Liver (tissue), 9 donors: ENCODE results near the gene EIF4E. TPM values are rescaled to one million over a fixed set of nuclear protein-coding genes. Genes with fewer than 3 reads are reported as not detected.

ENCODE experiments used
- DNase-seq: peaks from one replicate; pipeline ENCODE4 v3.0.0-alpha.2; 2017; ENCODE audit warnings: low spot score
- H3K27ac ChIP-seq, 2 donors: one replicate each; pipeline ENCODE4 v1.7.0; 2013; ENCODE audit warnings: inconsistent platforms in 2 of 2, low read length in 2 of 2, control low read depth in 1 of 2, low read depth in 1 of 2, mild to moderate bottlenecking in 1 of 2
- H3K27me3 ChIP-seq, 4 donors: one replicate each; pipeline versions ENCODE4 v1.6.1 to v1.7.0; 2013; ENCODE audit warnings: low read length in 3 of 4, inconsistent platforms in 1 of 4, mild to moderate bottlenecking in 1 of 4, moderate library complexity in 1 of 4; ENCODE audit not compliant: control insufficient read depth in 4 of 4, insufficient read depth in 4 of 4
- H3K36me3 ChIP-seq, 4 donors: one replicate each; pipeline versions ENCODE4 v1.6.1 to v1.7.0; 2013; ENCODE audit warnings: low read length in 3 of 4, mild to moderate bottlenecking in 3 of 4, low read depth in 1 of 4, moderate library complexity in 1 of 4; ENCODE audit not compliant: control insufficient read depth in 4 of 4, insufficient read depth in 3 of 4
- H3K4me1 ChIP-seq, 4 donors: one replicate each; pipeline versions ENCODE4 v1.6.1 to v1.7.0; 2013; ENCODE audit warnings: low read length in 3 of 4, mild to moderate bottlenecking in 3 of 4, moderate library complexity in 1 of 4; ENCODE audit not compliant: control insufficient read depth in 4 of 4, insufficient read depth in 4 of 4
- H3K4me3 ChIP-seq, 3 donors: one replicate each; pipeline versions ENCODE4 v1.6.1 to v1.7.0; 2013; ENCODE audit warnings: low read length in 3 of 3, control low read depth in 1 of 3, low read depth in 1 of 3, mild to moderate bottlenecking in 1 of 3
- H3K9ac ChIP-seq, 2 donors: one replicate each; pipeline ENCODE4 v1.7.0; 2013; ENCODE audit warnings: low read length in 2 of 2, mild to moderate bottlenecking in 2 of 2, moderate library complexity in 2 of 2, control low read depth in 1 of 2, low read depth in 1 of 2
- H3K9me3 ChIP-seq, 4 donors: one replicate each; pipeline versions ENCODE4 v1.6.1 to v1.7.0; 2013; ENCODE audit warnings: low read length in 3 of 4; ENCODE audit not compliant: control insufficient read depth in 4 of 4
- EGR1 ChIP-seq, 2 donors: IDR thresholded peaks; 2 replicates each; pipeline ENCODE4 v1.6.1; 2016 to 2018; ENCODE audit warnings: antibody characterized with exemption in 2 of 2, low read depth in 2 of 2
- FOXA1 ChIP-seq: IDR thresholded peaks from 2 replicates; pipeline ENCODE4 v1.6.1; 2016; ENCODE audit warnings: antibody characterized with exemption
- FOXA2 ChIP-seq: IDR thresholded peaks from 2 replicates; pipeline ENCODE4 v1.6.1; 2016; ENCODE audit warnings: antibody characterized with exemption
- GABPA ChIP-seq, 2 donors: IDR thresholded peaks in 1 of 2; conservative IDR thresholded peaks in 1 of 2; 2 replicates each; pipeline ENCODE4 v1.6.1; 2016; ENCODE audit warnings: antibody characterized with exemption in 2 of 2, mild to moderate bottlenecking in 1 of 2, moderate library complexity in 1 of 2
- HNF4A ChIP-seq, 2 donors: conservative IDR thresholded peaks; 2 replicates each; pipeline ENCODE4 v1.6.1; 2016; ENCODE audit warnings: antibody characterized with exemption in 2 of 2, mild to moderate bottlenecking in 2 of 2
- HNF4G ChIP-seq: IDR thresholded peaks from 2 replicates; pipeline ENCODE4 v1.6.1; 2016; ENCODE audit warnings: antibody characterized with exemption
- JUND ChIP-seq, 2 donors: IDR thresholded peaks; 2 replicates each; pipeline ENCODE4 v1.6.1; 2016; ENCODE audit warnings: antibody characterized with exemption in 2 of 2
- NR2F2 ChIP-seq: IDR thresholded peaks from 2 replicates; pipeline ENCODE4 v1.6.1; 2016; ENCODE audit warnings: antibody characterized with exemption
- RAD21 ChIP-seq, 2 donors: IDR thresholded peaks; 2 replicates each; pipeline ENCODE4 v1.6.1; 2016; ENCODE audit warnings: antibody characterized with exemption in 2 of 2, mild to moderate bottlenecking in 2 of 2
- RXRA ChIP-seq, 2 donors: IDR thresholded peaks; 2 replicates each; pipeline ENCODE4 v1.6.1; 2017 to 2018; ENCODE audit warnings: antibody characterized with exemption in 2 of 2, mild to moderate bottlenecking in 1 of 2
- SP1 ChIP-seq: IDR thresholded peaks from 2 replicates; pipeline ENCODE4 v1.6.1; 2018; ENCODE audit warnings: antibody characterized with exemption, mild to moderate bottlenecking
- TAF1 ChIP-seq: conservative IDR thresholded peaks from 2 replicates; pipeline ENCODE4 v1.6.1; 2016; ENCODE audit warnings: antibody characterized with exemption, mild to moderate bottlenecking
- YY1 ChIP-seq: IDR thresholded peaks from 2 replicates; pipeline ENCODE4 v1.6.1; 2016; ENCODE audit warnings: antibody characterized with exemption, mild to moderate bottlenecking
- WGBS: extraction: QIAGEN DNeasy Blood & Tissue Kit; methylation state at CpG from one replicate; pipeline ENCODE4 v1.1.7; 2013; 5-methylcytosine and 5-hydroxymethylcytosine counted together
- polyA plus RNA-seq, 2 donors: library from polyadenylated mRNA; stranded (reverse) in 1 of 2; unstranded in 1 of 2; fragments of 200-250 nt in 1 of 2; fragments of >200 nt in 1 of 2; fragmentation: Nextera tagmentation in 1 of 2; extraction: Ambion mirVana in 1 of 2; gene quantifications; one replicate each; pipeline versions ENCODE4 v1.2.1 to v1.2.3, GENCODE V29; 2013 to 2015
- total RNA-seq, 2 donors: library from RNA; depleted of rRNA; stranded (reverse); fragments of >200 nt; gene quantifications; one replicate each; pipeline ENCODE4 v1.2.3, GENCODE V29; 2014
- TF ChIP-seq, protein P1 (sequence below): IDR thresholded peaks from 2 replicates; pipeline ENCODE4 v1.6.1; 2016; ENCODE audit warnings: antibody characterized with exemption
- TF ChIP-seq, protein P2 (sequence below): IDR thresholded peaks from 2 replicates; pipeline ENCODE4 v1.6.1; 2016; ENCODE audit warnings: antibody characterized with exemption
- TF ChIP-seq, protein P3 (sequence below): IDR thresholded peaks from 2 replicates; pipeline ENCODE4 v1.6.1; 2016; ENCODE audit warnings: antibody characterized with exemption
- TF ChIP-seq, protein P4 (sequence below): fragments of 150-350 bp; IDR thresholded peaks from 2 replicates; pipeline ENCODE4 v1.5.1; 2017; ENCODE audit warnings: improper control_type of control experiment, low read depth, low read length; ENCODE audit not compliant: missing input control
- TF ChIP-seq, protein P5 (sequence below): IDR thresholded peaks from 2 replicates; pipeline ENCODE4 v1.6.1; 2016; ENCODE audit warnings: antibody characterized with exemption, mild to moderate bottlenecking
- donor health status: healthy.
- donor health status: healthy.
- donor health status: healthy.
- donor health status: healthy.
- donor health status: healthy.

Gene EIF4E
- total and polyA plus RNA-seq, 4 donors, result 32.0 to 64.6 (median 52.2) TPM

DNA sequence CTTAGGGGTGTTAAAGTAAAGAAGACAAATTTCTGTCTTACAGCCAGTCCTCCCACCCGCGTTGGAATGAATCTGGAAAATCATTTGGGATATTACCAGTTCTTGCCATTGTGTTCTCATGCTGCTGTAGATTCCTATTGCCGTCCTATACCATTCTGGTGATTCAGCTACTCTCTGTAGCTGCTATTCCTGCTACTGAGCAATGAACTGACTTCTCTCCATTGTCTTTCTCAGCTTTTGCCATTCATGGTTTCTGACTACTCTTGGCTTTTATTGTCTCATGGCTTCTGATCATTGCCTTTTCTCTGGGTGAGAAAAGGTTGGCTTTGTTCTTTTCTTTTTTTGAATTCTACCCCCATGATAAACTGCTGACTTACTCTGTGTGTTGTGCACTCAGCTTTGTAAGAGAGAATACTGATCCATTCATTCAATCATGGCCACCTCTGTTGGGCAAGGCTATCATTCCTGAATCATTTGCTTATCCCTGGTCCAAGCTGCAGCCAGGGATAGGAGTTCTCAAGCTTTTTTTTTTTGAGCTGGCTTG is 38.9 kb upstream of the EIF4E start:
- Histone ChIP-seq H3K27me3 (peaks cover 0 to 2% (median 0%) of the 10 kb centered on the region in 4 donors), H3K4me3 (no peak overlapping the region), H3K9me3 (no peaks in the 10 kb centered on the region), H3K9ac (no peak overlapping the region), H3K36me3 (no peaks in the 10 kb centered on the region), H3K4me1 (no peaks in the 10 kb centered on the region), H3K27ac (no peak overlapping the region)
- WGBS, result 94% methylated on average over 3 of the region's 3 CpGs
- TF ChIP-seq, protein P1, sequence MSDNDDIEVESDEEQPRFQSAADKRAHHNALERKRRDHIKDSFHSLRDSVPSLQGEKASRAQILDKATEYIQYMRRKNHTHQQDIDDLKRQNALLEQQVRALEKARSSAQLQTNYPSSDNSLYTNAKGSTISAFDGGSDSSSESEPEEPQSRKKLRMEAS, result no peak
- no peak for TF ChIP-seq TAF1
- TF ChIP-seq NR2F2, result no peak
- TF ChIP-seq EGR1 (IDR thresholded peaks at IDR 0.05; ENCODE audit: low read depth in 2 of 2), result no peak
- no peak for DNase-seq

DNA sequence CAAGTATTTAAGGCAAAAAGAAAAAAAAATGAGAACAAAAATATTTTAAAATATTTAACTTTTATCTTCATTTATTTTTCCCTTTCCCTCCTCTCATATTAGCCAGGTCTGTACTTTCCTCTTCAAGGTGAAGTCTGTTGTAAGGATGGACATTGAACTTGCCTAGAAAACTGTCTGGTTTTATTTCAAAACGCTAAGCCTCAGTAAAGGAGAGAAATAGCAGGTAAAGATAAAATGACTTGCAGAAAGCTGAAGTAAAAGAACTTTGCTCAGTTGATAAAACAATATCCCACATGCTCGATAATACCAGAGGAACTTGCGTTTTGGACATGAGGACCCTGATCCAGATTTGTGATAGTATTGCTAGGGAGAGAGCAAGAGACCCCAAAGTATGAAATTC is 38.0 kb upstream of the EIF4E start:
- Histone ChIP-seq H3K27me3 (peaks cover 0 to 2% (median 0%) of the 10 kb centered on the region in 4 donors), H3K9ac (no peak overlapping the region), H3K4me3 (no peak overlapping the region), H3K9me3 (no peaks in the 10 kb centered on the region), H3K36me3 (no peaks in the 10 kb centered on the region), H3K4me1 (no peaks in the 10 kb centered on the region), H3K27ac (no peak overlapping the region)
- no peak for DNase-seq
- WGBS, result 87% methylated on average over 3 of the region's 3 CpGs
- no peak for TF ChIP-seq RXRA (IDR thresholded peaks at IDR 0.05)
- TF ChIP-seq JUND (IDR thresholded peaks at IDR 0.05), result no peak
- no peak for TF ChIP-seq TAF1
- no peak for TF ChIP-seq RAD21 (IDR thresholded peaks at IDR 0.05)
- no peak for TF ChIP-seq GABPA (IDR thresholded peaks at IDR 0.05 in 1 of 2, conservative IDR thresholded peaks at IDR 0.05 in 1 of 2)
- TF ChIP-seq FOXA1, result no peak
- no peak for TF ChIP-seq SP1
- TF ChIP-seq EGR1 (IDR thresholded peaks at IDR 0.05; ENCODE audit: low read depth in 2 of 2), result no peak
- no peak for TF ChIP-seq YY1

DNA sequence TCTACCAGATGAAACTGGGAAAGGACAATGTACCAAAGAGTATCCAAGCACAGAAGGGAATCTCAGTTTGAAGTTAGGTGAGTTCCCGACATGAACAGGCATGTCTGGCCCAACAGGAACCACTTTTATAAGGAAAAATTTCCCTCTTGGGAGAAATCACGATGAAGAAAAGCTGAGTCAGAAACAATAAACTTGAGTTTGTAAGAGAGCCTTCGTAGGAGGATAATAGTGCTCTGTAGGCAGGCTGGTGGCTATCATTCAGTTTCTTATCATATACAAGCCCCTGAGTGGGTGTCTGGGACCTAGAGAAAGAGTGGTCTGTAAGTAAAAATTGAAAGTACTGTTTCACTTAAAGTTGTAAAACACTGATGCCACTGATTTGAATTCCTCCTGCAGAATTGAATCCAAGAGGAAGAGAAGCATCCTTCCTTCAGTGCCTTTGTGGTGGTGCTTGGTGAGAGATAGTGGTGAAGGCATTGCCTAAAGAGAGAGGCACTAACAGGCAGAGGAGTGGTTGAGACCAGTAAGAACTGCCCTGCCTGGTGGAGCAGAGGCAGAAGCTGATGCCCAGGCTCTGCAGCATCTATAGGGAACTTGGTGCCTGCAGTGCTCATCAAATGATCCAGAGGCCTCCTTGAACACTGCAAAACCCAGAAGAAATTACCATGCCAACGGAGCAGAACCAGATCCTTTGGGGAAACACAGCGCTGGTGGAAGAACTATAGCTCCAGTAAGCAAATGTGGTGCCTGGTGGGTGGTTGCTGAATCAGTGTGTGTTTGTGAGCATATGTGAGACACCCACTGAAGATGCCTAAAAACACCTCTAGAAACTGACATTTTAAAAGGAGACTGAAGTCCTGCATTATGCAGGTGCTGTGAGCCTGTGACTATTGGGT is 34.9 kb upstream of the EIF4E start:
- no peaks in the 10 kb centered on the region for H3K9me3 ChIP-seq
- DNase-seq, result no peak
- H3K27me3 ChIP-seq, result no peaks in the 10 kb centered on the region
- H3K36me3 ChIP-seq, result no peaks in the 10 kb centered on the region
- no peak overlapping the region for H3K27ac ChIP-seq
- 88% methylated on average over 5 of the region's 5 CpGs for WGBS
- no peaks in the 10 kb centered on the region for H3K4me1 ChIP-seq
- no peak overlapping the region for H3K4me3 ChIP-seq
- H3K9ac ChIP-seq, result no peak overlapping the region
- TF ChIP-seq TAF1 (no peak), FOXA2 (no peak), JUND (IDR thresholded peaks at IDR 0.05) (no peak), EGR1 (IDR thresholded peaks at IDR 0.05; ENCODE audit: low read depth in 2 of 2) (no peak), GABPA (IDR thresholded peaks at IDR 0.05 in 1 of 2, conservative IDR thresholded peaks at IDR 0.05 in 1 of 2) (no peak), HNF4A (conservative IDR thresholded peaks at IDR 0.05) (no peak), RXRA (IDR thresholded peaks at IDR 0.05) (no peak), HNF4G (no peak), FOXA1 (no peak), SP1 (no peak), RAD21 (IDR thresholded peaks at IDR 0.05) (no peak), YY1 (no peak)
- TF ChIP-seq, protein P2, sequence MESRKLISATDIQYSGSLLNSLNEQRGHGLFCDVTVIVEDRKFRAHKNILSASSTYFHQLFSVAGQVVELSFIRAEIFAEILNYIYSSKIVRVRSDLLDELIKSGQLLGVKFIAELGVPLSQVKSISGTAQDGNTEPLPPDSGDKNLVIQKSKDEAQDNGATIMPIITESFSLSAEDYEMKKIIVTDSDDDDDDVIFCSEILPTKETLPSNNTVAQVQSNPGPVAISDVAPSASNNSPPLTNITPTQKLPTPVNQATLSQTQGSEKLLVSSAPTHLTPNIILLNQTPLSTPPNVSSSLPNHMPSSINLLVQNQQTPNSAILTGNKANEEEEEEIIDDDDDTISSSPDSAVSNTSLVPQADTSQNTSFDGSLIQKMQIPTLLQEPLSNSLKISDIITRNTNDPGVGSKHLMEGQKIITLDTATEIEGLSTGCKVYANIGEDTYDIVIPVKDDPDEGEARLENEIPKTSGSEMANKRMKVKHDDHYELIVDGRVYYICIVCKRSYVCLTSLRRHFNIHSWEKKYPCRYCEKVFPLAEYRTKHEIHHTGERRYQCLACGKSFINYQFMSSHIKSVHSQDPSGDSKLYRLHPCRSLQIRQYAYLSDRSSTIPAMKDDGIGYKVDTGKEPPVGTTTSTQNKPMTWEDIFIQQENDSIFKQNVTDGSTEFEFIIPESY, result no peak
- TF ChIP-seq, protein P3, sequence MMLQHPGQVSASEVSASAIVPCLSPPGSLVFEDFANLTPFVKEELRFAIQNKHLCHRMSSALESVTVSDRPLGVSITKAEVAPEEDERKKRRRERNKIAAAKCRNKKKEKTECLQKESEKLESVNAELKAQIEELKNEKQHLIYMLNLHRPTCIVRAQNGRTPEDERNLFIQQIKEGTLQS, result no peak
- TF ChIP-seq, protein P1, result no peak
- TF ChIP-seq, protein P4, sequence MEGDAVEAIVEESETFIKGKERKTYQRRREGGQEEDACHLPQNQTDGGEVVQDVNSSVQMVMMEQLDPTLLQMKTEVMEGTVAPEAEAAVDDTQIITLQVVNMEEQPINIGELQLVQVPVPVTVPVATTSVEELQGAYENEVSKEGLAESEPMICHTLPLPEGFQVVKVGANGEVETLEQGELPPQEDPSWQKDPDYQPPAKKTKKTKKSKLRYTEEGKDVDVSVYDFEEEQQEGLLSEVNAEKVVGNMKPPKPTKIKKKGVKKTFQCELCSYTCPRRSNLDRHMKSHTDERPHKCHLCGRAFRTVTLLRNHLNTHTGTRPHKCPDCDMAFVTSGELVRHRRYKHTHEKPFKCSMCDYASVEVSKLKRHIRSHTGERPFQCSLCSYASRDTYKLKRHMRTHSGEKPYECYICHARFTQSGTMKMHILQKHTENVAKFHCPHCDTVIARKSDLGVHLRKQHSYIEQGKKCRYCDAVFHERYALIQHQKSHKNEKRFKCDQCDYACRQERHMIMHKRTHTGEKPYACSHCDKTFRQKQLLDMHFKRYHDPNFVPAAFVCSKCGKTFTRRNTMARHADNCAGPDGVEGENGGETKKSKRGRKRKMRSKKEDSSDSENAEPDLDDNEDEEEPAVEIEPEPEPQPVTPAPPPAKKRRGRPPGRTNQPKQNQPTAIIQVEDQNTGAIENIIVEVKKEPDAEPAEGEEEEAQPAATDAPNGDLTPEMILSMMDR, result no peak
- TF ChIP-seq, protein P5, sequence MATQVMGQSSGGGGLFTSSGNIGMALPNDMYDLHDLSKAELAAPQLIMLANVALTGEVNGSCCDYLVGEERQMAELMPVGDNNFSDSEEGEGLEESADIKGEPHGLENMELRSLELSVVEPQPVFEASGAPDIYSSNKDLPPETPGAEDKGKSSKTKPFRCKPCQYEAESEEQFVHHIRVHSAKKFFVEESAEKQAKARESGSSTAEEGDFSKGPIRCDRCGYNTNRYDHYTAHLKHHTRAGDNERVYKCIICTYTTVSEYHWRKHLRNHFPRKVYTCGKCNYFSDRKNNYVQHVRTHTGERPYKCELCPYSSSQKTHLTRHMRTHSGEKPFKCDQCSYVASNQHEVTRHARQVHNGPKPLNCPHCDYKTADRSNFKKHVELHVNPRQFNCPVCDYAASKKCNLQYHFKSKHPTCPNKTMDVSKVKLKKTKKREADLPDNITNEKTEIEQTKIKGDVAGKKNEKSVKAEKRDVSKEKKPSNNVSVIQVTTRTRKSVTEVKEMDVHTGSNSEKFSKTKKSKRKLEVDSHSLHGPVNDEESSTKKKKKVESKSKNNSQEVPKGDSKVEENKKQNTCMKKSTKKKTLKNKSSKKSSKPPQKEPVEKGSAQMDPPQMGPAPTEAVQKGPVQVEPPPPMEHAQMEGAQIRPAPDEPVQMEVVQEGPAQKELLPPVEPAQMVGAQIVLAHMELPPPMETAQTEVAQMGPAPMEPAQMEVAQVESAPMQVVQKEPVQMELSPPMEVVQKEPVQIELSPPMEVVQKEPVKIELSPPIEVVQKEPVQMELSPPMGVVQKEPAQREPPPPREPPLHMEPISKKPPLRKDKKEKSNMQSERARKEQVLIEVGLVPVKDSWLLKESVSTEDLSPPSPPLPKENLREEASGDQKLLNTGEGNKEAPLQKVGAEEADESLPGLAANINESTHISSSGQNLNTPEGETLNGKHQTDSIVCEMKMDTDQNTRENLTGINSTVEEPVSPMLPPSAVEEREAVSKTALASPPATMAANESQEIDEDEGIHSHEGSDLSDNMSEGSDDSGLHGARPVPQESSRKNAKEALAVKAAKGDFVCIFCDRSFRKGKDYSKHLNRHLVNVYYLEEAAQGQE, result no peak
